22Rv1 (cell line): ENCODE data around the gene MTURN.

Experiments
- ZFX ChIP-seq: fragments of 450-650 bp; IDR thresholded peaks from 2 replicates; pipeline ENCODE4 v1.6.1; 2017; ENCODE audit warnings: antibody characterized with exemption, borderline replicate concordance
- TF ChIP-seq, protein P1 (sequence below): fragments of 450-650 bp; IDR thresholded peaks from 2 replicates; pipeline ENCODE4 v1.5.1; 2017; ENCODE audit warnings: mild to moderate bottlenecking

DNA sequence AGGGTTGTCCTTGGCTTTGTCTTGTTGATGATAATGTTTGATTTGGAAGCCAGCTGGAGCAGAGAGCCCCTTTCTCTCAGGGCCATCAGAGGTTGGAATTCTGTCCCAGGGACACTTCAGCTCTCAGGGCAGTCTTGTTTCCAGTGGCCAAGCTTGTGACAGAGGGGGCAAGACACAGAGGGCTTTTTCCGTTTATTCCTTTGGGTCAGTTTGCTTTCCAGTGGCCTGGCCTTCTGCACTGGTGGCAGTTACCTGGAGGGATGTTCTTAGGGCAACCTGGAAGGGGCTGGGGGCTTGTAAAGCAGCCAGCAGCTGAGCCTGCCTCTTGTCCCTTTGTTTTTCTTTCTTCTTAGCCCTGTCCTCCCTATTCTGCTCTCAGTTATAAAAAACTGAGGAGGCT lies 62.7 kb downstream of the MTURN start:
- TF ChIP-seq, protein P1, sequence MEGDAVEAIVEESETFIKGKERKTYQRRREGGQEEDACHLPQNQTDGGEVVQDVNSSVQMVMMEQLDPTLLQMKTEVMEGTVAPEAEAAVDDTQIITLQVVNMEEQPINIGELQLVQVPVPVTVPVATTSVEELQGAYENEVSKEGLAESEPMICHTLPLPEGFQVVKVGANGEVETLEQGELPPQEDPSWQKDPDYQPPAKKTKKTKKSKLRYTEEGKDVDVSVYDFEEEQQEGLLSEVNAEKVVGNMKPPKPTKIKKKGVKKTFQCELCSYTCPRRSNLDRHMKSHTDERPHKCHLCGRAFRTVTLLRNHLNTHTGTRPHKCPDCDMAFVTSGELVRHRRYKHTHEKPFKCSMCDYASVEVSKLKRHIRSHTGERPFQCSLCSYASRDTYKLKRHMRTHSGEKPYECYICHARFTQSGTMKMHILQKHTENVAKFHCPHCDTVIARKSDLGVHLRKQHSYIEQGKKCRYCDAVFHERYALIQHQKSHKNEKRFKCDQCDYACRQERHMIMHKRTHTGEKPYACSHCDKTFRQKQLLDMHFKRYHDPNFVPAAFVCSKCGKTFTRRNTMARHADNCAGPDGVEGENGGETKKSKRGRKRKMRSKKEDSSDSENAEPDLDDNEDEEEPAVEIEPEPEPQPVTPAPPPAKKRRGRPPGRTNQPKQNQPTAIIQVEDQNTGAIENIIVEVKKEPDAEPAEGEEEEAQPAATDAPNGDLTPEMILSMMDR, result no peak
- no peak for TF ChIP-seq ZFX
